GM19438 (cell line): Measurements from ENCODE around the gene MFGE8.
A peak's percentile ranks its signal among the peaks of the same experiment; 100 is the strongest.

Experiments
- ATAC-seq: cut with Tn5 transposase; IDR thresholded peaks from one replicate; pipeline ENCODE4 v1.9.1; 2021; ENCODE audit warnings: low read depth; ENCODE audit not compliant: unreplicated experiment

MFGE8 gene

GRCh38 chr15:88920186-88920891 is 7.2 kb upstream of the MFGE8 start:
- no peak for ATAC-seq

DNA sequence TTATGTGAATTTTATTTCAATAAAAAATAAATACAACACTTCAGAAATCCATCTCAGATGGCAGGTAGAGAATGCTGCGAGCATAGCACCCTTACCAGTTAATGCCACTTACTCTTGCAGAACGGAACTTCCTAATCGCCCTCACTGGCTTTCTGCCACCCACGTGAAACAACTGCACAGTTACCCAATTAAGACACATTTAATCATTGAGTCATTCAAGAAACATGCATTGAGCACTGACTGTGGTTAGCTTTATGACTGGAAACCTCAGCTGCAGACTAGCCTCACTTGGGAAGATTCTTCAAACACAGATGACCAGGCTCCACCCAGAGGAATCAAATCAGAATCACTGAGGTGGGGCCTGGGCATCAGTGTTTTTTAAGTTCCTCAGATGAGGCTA is 5.6 kb upstream of the MFGE8 start:
- no peak for ATAC-seq

DNA sequence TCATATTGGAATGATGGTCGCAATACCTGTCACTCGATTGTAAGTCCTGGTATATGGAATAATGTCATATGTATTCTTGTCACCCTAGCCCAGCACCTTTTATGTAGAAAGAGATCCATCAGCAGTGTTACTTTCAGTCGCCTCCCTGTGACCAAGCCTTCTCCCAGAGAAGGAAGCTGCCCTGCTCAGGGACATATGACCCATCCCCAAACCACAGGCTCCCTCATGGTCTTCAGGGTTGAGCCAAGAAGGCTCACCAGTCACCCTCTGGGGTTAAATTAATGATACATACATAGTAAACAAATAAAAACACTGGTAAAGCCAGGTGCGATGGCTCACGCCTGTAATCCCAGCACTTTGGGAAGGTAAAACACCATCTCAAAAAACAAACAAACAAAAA is 4.6 kb upstream of the MFGE8 start:
- no peak for ATAC-seq

GRCh38 chr15:88915354-88915753 is 2.2 kb upstream of the MFGE8 start:
- ATAC-seq, result no peak

GRCh38 chr15:88913850-88914169 is 631 bp upstream of the MFGE8 start:
- ATAC-seq, result no peak

DNA sequence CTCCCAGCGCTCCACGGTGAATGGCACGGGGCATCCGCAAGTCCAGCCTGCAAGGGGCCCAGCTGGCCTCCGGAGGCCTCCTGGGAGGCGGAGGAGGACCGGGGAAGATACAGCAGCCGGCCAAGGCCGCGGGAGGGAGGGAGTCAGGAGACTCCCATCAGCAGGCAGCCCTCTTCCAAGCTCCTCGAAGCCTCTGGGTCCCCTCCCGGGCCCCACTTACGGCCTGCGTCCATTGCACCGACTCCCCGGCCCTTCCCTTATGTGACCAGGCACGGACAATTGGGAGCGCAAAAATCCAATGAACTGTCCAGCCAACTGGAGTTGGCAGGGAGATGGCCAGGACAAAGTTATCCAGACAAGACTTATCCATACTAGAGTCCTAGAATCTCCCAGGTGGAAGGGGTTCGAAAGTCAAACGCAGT is 668 bp downstream of the MFGE8 start:
- no peak for ATAC-seq

DNA sequence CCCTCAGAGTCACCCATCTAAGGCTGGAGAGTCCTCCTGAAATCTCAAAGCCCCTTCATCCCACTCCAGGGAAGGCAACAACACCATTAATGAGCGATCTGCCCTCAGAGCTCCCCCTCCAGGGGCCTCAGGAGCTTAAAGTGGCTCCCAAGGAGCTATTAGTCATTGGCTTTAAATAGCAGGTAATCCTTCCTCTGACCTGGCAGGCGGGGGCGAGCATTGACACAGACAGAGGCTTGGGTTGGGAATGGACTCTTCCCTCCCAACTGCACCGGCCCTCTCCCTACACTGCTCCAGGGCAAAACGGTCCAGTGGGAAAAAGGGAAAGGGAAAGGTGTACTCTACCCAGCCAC is 1.4 kb downstream of the MFGE8 start:
- no peak for ATAC-seq

- no peak for ATAC-seq
Measured at GRCh38 chr15:88909956-88910831, 3.0 kb downstream of the MFGE8 start.

DNA sequence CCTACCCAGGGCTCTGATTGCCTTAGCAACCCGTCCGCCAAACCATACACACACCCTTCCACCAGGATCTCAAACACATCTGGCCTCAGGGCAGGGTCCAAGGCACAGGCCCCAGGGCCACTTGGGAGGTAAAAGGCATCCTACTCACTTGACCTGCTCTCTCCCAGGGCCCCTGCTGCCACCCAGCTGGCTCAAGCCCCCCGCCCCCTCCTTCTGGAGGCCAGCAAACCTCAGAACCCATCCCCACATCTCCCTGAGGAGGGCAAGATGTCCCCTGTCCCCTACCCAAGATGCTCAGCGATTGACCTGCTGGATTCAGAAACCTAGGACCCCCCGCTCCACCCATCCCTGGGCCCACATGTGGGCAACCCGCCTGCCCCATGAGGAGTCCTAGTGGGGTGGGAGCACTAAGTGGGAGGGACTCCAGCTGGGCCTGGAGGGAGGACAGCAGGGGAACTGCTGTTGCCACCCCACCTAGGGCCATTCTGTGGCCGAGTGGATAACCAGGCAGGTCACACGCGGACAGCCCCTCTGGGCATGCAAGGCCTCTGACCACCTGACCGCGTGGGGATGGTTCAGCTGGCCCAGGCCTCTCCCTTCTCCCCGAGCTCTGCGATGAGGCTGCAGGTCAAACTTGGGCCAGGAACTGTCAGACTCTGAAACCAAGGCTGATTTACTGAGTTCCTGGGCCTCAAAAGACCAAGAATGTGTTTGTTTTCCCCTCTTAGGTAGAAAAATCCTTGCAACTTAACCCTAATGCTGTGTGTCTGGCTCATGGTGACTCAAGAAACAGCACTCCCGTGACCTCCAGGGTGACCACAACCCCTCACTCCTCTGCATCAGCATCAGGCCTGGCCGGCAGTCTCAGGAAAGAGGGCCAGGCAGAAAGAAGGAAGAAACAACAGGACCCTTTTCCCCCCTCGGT is 4.2 kb downstream of the MFGE8 start:
- no peak for ATAC-seq

DNA sequence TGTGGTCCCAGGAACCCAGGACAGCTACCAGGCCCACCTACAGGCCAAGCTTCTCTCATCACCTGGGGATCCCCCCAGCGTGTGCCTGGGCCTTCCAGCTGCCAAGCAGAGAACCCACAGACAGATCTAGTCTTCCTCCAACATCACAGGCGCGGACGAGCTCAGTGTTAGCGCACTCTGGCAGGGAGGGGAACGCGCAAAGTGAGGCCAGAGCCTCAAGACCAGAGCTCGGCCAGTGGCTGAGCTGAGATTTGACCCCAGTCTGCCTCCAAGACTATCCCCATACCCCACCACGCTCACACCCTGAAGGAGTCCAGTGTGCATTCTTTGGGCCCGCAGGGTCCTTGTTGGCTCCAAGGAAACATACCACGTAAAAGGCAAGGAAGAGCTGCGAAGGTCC is 5.1 kb downstream of the MFGE8 start:
- ATAC-seq, result no peak

- ATAC-seq, result no peak
Measured at GRCh38 chr15:88907111-88907510, 6.1 kb downstream of the MFGE8 start.

DNA sequence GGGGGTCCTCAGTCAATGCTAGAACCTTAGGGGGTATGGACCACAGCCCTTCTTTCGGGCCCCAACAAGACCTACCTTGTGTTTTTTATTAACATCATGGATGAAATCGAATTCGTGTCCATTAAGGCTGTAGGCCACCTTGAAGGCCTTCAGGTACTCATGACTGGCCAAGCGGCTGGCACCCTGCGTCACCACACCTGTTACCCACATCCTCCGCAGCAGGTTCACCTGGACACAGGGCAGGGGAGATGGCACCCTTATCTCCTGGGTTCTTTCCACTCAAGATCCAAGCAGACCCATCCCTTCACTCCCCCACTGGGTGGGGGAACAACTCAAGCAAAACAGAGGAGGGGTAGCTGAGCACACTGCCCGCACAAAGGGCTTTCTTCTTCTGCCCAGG is 6.6 kb downstream of the MFGE8 start:
- no peak for ATAC-seq

DNA sequence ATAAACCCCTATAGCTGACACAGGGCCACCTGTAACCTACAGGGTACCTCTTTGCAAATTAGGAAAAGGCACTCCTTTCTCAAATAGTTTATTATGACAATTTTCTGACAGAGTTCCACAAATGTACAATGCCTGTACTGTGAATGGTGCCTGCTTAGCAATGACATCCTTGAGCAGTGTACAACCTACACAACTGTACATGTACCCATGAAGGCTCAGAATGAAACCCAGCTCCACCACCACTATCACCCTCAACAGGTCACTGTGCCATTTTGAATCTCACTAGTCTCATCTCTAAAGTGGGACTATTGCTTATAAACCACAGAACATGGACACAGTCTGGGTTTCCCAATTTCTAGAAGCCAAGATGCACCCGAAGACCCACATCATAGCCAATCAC is 7.0 kb downstream of the MFGE8 start:
- no peak for ATAC-seq

GRCh38 chr15:88905576-88905975 is 7.6 kb downstream of the MFGE8 start:
- ATAC-seq, result no peak

- ATAC-seq, result peak; percentile 88
Measured at GRCh38 chr15:88904624-88905327, 8.4 kb downstream of the MFGE8 start.

GRCh38 chr15:88904257-88904623 is 8.9 kb downstream of the MFGE8 start:
- ATAC-seq, result no peak

DNA sequence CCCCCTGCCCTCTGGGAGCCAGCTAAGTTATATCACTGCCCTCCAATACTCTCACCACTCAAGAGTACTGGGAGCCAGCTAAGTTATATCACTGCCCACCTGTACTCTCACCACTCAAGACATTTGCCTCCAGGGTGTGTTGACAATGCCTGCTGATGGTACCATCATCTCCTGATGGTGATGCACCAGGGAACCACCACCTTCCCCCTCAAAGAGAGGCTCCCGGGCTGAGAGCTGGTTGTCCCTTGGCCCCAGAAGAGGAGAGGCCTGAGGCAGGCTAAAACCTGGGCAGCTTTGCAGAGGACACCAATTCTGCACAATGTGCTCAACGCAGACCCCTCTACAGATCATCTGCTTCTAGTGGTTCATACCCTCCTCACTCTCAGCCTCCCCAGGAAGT is 10.3 kb downstream of the MFGE8 start:
- ATAC-seq, result no peak

- ATAC-seq, result no peak
Measured at GRCh38 chr15:88902221-88902835, 10.9 kb downstream of the MFGE8 start.

DNA sequence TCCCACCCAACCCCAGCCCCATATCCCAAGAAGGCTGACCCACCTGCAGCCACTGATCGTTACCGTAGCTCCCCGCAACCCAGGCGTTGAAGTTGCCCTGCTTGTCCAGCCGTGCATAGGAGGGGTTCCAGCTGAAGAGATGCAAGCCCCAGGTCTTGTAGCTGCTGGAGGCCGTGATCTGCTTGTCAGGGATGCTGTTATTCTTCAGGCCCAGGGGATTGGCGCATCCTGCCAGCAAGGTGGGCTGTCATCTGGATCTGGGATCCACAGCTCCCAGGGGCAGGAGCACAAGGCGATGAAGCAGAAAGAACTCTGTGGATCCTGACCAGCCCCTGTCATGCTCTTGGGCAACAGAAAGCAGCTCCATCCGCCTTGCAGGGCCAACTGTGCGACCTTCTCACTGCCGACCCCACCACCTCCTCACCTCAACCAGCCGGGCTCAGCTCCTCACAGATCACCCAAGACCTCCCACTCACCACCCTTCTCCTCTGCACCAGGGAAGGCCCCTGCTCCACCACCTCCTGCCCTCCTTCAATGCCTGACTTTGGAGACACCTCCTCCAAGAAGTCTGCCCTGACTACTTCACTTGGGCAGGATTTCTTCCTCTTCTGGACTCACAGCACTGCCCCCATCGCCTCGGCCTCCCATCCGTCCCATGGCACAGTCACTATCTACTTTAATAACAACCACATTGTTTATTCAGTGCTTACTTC is 11.5 kb downstream of the MFGE8 start:
- ATAC-seq, result no peak

- no peak for ATAC-seq
Measured at GRCh38 chr15:88900982-88901418, 12.2 kb downstream of the MFGE8 start.
